NCI-H2029 treated with DMSO at 0.1 percent for 48 hours (cell line): ENCODE measurements around the gene UBXN7.
"Not testable (repeated sequence)": the region's sequence is repeated elsewhere in the genome, so short reads cannot be mapped to it uniquely, and the experiment has no call there.

Experiments
- DNase-seq: peaks from one replicate; lab custom pipeline; 2025; lab: John Stamatoyannopoulos, UW

Gene UBXN7

DNA sequence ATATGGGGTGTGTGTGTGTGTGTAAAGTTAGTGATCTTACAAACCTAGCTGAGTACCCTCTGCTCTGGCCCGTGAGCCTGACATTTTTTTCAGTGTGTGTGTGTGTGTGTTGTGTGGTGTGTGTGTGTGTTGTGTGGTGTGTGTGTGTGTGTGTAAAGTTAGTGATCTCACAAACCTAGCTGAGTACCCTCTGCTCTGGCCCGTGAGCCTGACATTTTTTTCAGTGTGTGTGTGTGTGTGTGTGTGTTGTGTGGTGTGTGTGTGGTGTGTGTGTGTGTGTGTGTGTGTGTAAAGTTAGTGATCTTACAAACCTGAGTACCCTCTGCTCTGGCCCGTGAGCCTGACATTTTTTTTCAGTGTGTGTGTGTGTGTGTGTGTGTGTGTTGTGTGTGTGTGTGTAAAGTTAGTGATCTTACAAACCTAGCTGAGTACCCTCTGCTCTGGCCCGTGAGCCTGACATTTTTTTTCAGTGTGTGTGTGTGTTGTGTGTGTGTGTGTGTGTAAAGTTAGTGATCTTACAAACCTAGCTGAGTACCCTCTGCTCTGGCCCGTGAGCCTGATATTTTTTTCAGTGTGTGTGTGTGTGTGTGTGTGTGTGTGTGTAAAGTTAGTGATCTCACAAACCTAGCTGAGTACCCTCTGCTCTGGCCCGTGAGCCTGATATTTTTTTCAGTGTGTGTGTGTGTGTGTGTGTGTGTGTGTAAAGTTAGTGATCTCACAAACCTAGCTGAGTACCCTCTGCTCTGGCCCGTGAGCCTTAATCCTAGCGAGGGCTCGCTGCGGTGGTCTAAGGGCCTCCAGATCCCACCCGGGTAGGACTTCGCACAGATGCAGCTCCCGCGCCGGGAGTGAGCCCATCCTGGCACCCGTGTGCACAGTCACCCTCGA lies 115.2 kb downstream of the UBXN7 start:
- not testable (repeated sequence) for DNase-seq

DNA sequence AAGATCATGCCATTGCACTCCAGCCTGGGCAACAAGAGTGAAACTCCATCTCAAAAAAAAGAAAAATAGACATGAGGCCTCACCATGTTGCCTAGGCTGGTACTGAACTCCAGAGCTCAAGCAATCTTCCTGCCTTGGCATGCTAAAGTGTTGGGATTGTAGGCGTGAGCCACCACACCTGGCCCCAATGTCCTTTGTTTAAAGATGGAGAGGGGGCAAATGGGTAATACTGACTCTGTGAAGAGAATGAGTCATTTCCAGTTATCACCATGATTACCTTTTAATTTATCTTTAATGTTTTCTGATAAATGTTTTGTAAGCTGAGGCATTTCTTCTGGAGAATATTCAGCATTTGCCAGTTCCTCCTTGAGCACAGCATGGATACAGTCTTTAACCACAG lies 116.4 kb downstream of the UBXN7 start:
- no peak for DNase-seq

DNA sequence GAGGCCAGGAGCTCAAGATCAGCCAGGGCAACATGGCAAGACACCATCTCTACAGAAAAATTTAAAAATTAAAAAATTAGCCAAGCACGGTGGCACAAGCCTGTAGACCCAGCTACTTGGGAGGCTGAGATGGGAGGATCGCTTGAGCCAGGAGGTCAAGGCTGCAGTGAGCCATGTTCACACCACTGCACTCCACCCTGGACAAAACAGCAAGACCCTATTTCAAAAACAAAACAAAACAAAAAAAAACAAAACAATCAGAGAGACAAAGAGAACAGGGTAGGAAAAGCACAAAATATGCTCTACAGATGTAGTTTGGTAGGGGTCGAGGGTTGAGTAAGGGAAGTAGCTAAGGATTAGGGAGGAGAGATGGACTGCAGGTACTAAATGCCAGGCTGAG lies 117.6 kb downstream of the UBXN7 start:
- DNase-seq, result no peak

- DNase-seq, result not testable (repeated sequence)
These were observed 118.1 kb downstream of the UBXN7 start for GRCh38 chr3:196314086-196314485.

DNA sequence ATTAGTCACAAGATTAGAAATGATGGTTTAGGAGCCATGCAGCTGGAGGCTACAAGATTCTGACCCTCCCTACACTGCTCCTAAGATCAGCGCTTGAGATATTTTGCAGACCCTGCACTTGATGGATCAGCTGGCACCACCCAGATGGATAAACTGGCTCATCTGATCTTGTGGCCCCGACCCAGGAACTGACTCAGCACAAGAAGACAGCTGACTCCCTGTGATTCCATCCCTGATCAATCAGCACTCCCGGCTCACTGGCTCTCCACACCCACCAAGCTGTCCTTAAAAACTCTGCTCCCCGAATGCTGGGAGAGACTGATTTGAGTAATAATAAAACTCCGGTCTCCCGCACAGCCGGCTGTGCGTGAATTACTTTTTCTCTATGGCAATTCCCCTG lies 129.3 kb downstream of the UBXN7 start:
- not testable (repeated sequence) for DNase-seq

DNA sequence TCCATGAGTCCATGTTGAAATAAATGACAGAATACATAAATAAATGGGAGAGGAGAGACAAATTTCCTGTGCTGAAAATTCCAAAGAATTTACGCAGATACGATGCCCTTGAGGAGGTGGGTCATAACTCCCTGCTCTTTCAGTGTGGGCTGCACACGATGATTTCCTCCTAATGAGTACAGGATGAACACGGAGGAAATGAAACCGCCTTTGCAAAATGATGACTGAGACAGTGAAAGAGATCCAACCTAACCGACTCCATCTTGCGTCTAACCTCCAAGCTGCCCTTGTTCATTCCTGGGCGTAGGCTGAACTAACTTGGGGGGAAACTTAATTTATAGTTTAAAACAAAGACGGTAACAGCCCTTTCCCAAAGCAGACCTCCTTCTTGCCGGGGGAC lies 129.7 kb downstream of the UBXN7 start:
- not testable (repeated sequence) for DNase-seq

GRCh38 chr3:196298521-196298920 lies 133.7 kb downstream of the UBXN7 start:
- no peak for DNase-seq
